HL-60 (cell line): Measurements from ENCODE around the gene IQGAP2.

Experiments used
- DNase-seq, 2 experiments: peaks; one replicate each; pipeline ENCODE4 v3.0.0-alpha.2; 2010 to 2020; ENCODE audit warnings: low read depth in 1 of 2, low spot score in 1 of 2
- H3K27ac ChIP-seq: fragments of 250-450 bp; sonication (Bioruptor Pico); replicated peaks from 2 replicates; pipeline ENCODE4 v1.5.1; 2020; ENCODE audit warnings: mild to moderate bottlenecking, moderate library complexity
- H3K27me3 ChIP-seq: fragments of 250-450 bp; sonication (Bioruptor Pico); 2 replicates; pipeline ENCODE4 v1.5.1; 2021; ENCODE audit warnings: mild to moderate bottlenecking, moderate library complexity; ENCODE audit not compliant: insufficient read depth, poor library complexity, severe bottlenecking
- H3K4me3 ChIP-seq: replicated peaks from 2 replicates; pipeline ENCODE4 v1.5.1; 2011; ENCODE audit warnings: mild to moderate bottlenecking, control low read depth, low read length; ENCODE audit not compliant: insufficient read depth
- GABPA ChIP-seq: IDR thresholded peaks from 2 replicates; pipeline ENCODE4 v1.6.1; 2012; ENCODE audit warnings: low read depth
- POLR2AphosphoS5 ChIP-seq: IDR thresholded peaks from 2 replicates; pipeline ENCODE4 v1.6.1; 2012; ENCODE audit warnings: low read depth
- SPI1 ChIP-seq: IDR thresholded peaks from 2 replicates; pipeline ENCODE4 v1.6.1; 2012; ENCODE audit warnings: low read depth, mild to moderate bottlenecking, borderline replicate concordance
- TF ChIP-seq, protein P1 (sequence below): IDR thresholded peaks from one replicate; pipeline ENCODE4 v1.5.1; 2011; ENCODE audit warnings: low read length, control low read depth, inconsistent platforms; ENCODE audit not compliant: insufficient read depth
- TF ChIP-seq, protein P2 (sequence below): IDR thresholded peaks from 2 replicates; pipeline ENCODE4 v1.6.1; 2012; ENCODE audit warnings: low read depth; ENCODE audit not compliant: insufficient replicate concordance

Gene IQGAP2

DNA sequence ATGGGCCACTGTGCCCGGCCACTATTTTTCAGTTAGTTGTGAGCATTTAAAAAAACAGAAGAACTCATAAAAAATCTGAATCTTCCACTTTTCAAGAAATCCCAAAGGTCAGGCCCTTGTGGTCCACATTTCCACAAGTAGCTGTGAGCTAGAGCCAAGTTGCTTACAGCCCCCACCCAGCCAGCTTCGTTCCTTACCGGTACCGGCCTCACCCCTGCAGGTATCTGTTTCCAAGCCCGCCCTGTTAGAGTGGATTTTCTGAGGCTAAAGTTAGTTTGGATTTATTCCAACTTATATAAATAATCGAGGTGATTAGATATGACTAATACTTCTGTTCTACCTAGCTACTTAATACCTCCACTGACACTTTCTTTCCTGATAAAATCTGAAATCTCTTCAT, 139.2 kb downstream of the IQGAP2 start:
- DNase-seq: no peak
- Histone ChIP-seq H3K27me3 (no peaks in the 10 kb centered on the region), H3K27ac (no peak overlapping the region), H3K4me3 (no peak overlapping the region)
- TF ChIP-seq, protein P1, sequence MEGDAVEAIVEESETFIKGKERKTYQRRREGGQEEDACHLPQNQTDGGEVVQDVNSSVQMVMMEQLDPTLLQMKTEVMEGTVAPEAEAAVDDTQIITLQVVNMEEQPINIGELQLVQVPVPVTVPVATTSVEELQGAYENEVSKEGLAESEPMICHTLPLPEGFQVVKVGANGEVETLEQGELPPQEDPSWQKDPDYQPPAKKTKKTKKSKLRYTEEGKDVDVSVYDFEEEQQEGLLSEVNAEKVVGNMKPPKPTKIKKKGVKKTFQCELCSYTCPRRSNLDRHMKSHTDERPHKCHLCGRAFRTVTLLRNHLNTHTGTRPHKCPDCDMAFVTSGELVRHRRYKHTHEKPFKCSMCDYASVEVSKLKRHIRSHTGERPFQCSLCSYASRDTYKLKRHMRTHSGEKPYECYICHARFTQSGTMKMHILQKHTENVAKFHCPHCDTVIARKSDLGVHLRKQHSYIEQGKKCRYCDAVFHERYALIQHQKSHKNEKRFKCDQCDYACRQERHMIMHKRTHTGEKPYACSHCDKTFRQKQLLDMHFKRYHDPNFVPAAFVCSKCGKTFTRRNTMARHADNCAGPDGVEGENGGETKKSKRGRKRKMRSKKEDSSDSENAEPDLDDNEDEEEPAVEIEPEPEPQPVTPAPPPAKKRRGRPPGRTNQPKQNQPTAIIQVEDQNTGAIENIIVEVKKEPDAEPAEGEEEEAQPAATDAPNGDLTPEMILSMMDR: no peak
- TF ChIP-seq GABPA (no peak), POLR2AphosphoS5 (no peak), SPI1 (no peak)
- TF ChIP-seq, protein P2, sequence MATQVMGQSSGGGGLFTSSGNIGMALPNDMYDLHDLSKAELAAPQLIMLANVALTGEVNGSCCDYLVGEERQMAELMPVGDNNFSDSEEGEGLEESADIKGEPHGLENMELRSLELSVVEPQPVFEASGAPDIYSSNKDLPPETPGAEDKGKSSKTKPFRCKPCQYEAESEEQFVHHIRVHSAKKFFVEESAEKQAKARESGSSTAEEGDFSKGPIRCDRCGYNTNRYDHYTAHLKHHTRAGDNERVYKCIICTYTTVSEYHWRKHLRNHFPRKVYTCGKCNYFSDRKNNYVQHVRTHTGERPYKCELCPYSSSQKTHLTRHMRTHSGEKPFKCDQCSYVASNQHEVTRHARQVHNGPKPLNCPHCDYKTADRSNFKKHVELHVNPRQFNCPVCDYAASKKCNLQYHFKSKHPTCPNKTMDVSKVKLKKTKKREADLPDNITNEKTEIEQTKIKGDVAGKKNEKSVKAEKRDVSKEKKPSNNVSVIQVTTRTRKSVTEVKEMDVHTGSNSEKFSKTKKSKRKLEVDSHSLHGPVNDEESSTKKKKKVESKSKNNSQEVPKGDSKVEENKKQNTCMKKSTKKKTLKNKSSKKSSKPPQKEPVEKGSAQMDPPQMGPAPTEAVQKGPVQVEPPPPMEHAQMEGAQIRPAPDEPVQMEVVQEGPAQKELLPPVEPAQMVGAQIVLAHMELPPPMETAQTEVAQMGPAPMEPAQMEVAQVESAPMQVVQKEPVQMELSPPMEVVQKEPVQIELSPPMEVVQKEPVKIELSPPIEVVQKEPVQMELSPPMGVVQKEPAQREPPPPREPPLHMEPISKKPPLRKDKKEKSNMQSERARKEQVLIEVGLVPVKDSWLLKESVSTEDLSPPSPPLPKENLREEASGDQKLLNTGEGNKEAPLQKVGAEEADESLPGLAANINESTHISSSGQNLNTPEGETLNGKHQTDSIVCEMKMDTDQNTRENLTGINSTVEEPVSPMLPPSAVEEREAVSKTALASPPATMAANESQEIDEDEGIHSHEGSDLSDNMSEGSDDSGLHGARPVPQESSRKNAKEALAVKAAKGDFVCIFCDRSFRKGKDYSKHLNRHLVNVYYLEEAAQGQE: no peak

DNA sequence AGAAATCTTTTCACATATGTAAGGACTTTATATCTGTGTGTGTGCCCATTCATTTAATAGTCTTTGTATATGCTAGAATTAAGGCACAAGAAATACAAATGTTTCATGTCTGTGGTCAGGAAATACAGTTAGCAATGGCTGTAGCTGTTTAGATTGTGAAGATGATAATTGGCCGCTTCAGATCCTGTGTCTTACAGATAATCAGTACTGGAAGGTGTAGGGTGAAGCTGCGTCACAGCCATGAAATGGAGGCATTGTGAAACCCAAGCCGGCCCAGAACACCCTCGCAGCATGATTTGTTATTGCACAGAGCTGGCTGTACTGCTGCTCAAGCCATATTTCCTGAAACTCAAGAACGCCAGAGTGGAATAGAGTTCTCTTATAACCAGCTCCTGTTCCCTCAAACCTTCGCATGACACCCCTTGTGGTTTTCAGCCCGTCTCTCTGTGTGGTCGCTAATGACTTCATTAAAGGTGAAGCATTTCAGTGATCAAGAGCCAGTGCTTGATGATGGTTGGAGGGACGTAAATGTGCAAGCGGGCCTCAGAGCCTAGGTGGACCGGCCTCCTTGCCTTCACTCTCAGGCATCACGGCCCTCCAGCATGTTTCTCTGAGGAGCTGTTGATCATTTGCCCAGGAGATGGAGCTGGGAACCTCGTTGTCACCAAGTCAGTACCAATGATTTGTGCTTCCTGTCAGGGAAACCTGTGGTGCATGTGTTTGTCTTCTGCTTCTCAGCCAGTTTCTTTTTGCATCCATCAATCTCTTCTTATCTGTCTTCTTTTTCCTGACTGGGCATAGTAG, 140.0 kb downstream of the IQGAP2 start:
- Histone ChIP-seq H3K27me3 (no peaks in the 10 kb centered on the region), H3K4me3 (no peak overlapping the region), H3K27ac (no peak overlapping the region)
- DNase-seq: peak in 1 of 2 experiments; percentile 55
- TF ChIP-seq, protein P2: no peak
- TF ChIP-seq SPI1 (no peak), GABPA (no peak), POLR2AphosphoS5 (no peak)
- TF ChIP-seq, protein P1: no peak

DNA sequence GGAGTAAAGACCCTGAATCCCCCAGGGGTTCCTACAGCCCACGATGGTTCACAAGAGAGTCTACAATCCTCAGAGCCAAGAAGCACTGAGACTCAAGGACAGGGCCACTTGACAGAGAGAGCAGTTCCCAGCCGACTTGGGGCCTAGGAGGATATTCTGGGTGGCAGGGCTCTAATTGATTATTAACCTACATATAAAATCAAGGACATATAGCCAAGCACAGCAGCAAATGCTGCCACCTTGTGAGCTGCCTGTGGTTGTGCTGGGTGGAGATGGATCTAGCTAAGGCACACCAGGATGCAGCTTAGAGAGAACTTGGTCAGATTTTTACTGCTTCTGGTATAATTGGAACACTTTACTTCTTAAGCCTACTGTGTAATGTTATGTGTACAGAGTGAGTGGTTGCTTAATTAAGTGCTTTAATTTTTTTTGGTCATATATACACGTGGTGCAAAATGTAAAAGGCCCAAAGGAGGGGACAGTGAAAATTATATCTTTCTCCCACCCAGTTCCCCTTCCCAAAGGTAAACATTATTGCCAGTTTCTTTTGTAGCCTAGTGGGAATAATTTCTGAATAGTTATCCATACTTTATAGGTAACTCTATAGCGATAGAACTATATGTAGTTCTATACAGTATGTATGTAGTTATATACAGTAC, 141.3 kb downstream of the IQGAP2 start:
- H3K27ac ChIP-seq: no peak overlapping the region
- DNase-seq: peak in 1 of 2 experiments; percentile 28
- no peak overlapping the region for H3K4me3 ChIP-seq
- TF ChIP-seq, protein P1: no peak
- TF ChIP-seq SPI1 (no peak), POLR2AphosphoS5 (no peak)
- H3K27me3 ChIP-seq: no peaks in the 10 kb centered on the region
